CD4-positive, alpha-beta memory T cell (primary cell): ENCODE data around the gene C19orf47. TPM values are rescaled to one million over a fixed set of nuclear protein-coding genes. Genes with fewer than 3 reads are reported as not detected.
A peak's percentile ranks its signal among the peaks of the same experiment; 100 is the strongest.

Experiments used
- CTCF ChIA-PET: fragments of 350-600 bp; sonication (Branson Sonifier 250); formaldehyde crosslinking; loops from one replicate; lab custom pipeline; 2021; ENCODE audit warnings: inconsistent platforms; ENCODE audit not compliant: partially characterized antibody; lab: Charles Lee
- POLR2A ChIA-PET: fragments of 350-600 bp; sonication (Branson Sonifier 250); formaldehyde crosslinking; loops from one replicate; lab custom pipeline; 2021; ENCODE audit not compliant: partially characterized antibody; lab: Charles Lee
- DNase-seq, 5 donors: peaks; one replicate each; pipeline versions ENCODE4 v3.0.0 to v3.0.0-alpha.2; 2020 to 2022; ENCODE audit warnings: mixed read lengths in 1 of 5
- H3K27ac ChIP-seq: one replicate; pipeline ENCODE4 v1.7.0; 2013; ENCODE audit warnings: low read depth, low read length
- H3K27me3 ChIP-seq: 2 replicates; pipeline ENCODE4 v1.7.0; 2013; ENCODE audit warnings: mild to moderate bottlenecking, low read length, moderate library complexity; ENCODE audit not compliant: insufficient read depth
- H3K36me3 ChIP-seq: 2 replicates; pipeline ENCODE4 v1.7.0; 2013; ENCODE audit warnings: mild to moderate bottlenecking, low read length, moderate library complexity; ENCODE audit not compliant: insufficient read depth
- H3K4me1 ChIP-seq: 2 replicates; pipeline ENCODE4 v1.7.0; 2013; ENCODE audit warnings: mild to moderate bottlenecking, low read length, moderate library complexity; ENCODE audit not compliant: insufficient read depth
- H3K4me3 ChIP-seq, 2 donors: one replicate each; pipeline ENCODE4 v1.7.0; 2013; ENCODE audit warnings: low read length in 2 of 2, mild to moderate bottlenecking in 1 of 2
- H3K9me3 ChIP-seq, 2 donors: one replicate each; pipeline ENCODE4 v1.7.0; 2013; ENCODE audit warnings: low read length in 2 of 2, control low read depth in 1 of 2; ENCODE audit not compliant: control insufficient read depth in 1 of 2
- H3K27ac Mint-ChIP-seq, 7 donors: one replicate each; pipeline ENCODE4 v1.8.0; 2020 to 2021; ENCODE audit warnings: mixed read lengths in 7 of 7, mild to moderate bottlenecking in 6 of 7, inconsistent platforms in 3 of 7, moderate library complexity in 3 of 7
- H3K27me3 Mint-ChIP-seq, 2 donors: one replicate each; pipeline ENCODE4 v1.8.0; 2020 to 2021; ENCODE audit warnings: mixed read lengths in 2 of 2
- H3K36me3 Mint-ChIP-seq, 2 donors: one replicate each; pipeline ENCODE4 v1.8.0; 2020 to 2021; ENCODE audit warnings: mixed read lengths in 2 of 2, inconsistent platforms in 1 of 2, mild to moderate bottlenecking in 1 of 2
- H3K4me1 Mint-ChIP-seq, 4 donors: one replicate each; pipeline ENCODE4 v1.8.0; 2020 to 2021; ENCODE audit warnings: mixed read lengths in 4 of 4, mild to moderate bottlenecking in 1 of 4
- H3K4me3 Mint-ChIP-seq, 8 donors: one replicate each; pipeline ENCODE4 v1.8.0; 2020 to 2021; ENCODE audit warnings: mixed read lengths in 8 of 8, mild to moderate bottlenecking in 7 of 8, moderate library complexity in 6 of 8, inconsistent platforms in 3 of 8
- H3K9me3 Mint-ChIP-seq, 8 donors: one replicate each; pipeline ENCODE4 v1.8.0; 2020 to 2021; ENCODE audit warnings: mixed read lengths in 8 of 8, mild to moderate bottlenecking in 5 of 8, inconsistent platforms in 3 of 8, moderate library complexity in 1 of 8
- intact Hi-C: fragments of 100-400 bp; cut with micrococcal nuclease; formaldehyde crosslinking; loops from one replicate; pipeline ENCODE4 v1.15.1; 2023
- polyA plus RNA-seq, 2 donors: library from polyadenylated mRNA; unstranded; fragments of 300-500 nt; fragmentation: Illumina TruSeq; gene quantifications; one replicate each; pipeline ENCODE4 v1.2.3, GENCODE V29; 2021
- total RNA-seq, 2 experiments: library from RNA; stranded (reverse); gene quantifications; one replicate each; pipeline ENCODE4 v1.2.3, GENCODE V29; 2021

C19orf47 gene
- total and polyA plus RNA-seq, 4 experiments from 2014 or later, result 10.0 to 17.7 (median 12.2) TPM

- Histone ChIP-seq H3K4me1 (peaks cover 14% of the 10 kb centered on the region), H3K9me3 (no peaks in the 10 kb centered on the region), H3K27ac (no peak overlapping the region), H3K27me3 (no peaks in the 10 kb centered on the region), H3K36me3 (no peaks in the 10 kb centered on the region), H3K4me3 (no peak overlapping the region)
- peaks cover 10 to 13% of the 10 kb centered on the region in 2 donors for H3K36me3 Mint-ChIP-seq
- H3K27ac Mint-ChIP-seq, result peak overlapping the region in 2 of 7 donors; percentile 25 to 27
- no peak for DNase-seq
- ChIA-PET POLR2A (no interaction called here), CTCF (no interaction called here)
- H3K27me3 Mint-ChIP-seq, result no peaks in the 10 kb centered on the region
- H3K4me1 Mint-ChIP-seq, result peaks cover 10 to 35% (median 17%) of the 10 kb centered on the region in 4 donors
- H3K9me3 Mint-ChIP-seq, result no peaks in the 10 kb centered on the region
- no peak overlapping the region for H3K4me3 Mint-ChIP-seq
- intact Hi-C loops, result no loop called here
These were observed 12.0 kb upstream of the C19orf47 start for GRCh38 chr19:40360020-40360707.

- Histone ChIP-seq H3K4me1 (peaks cover 11% of the 10 kb centered on the region), H3K27me3 (no peaks in the 10 kb centered on the region), H3K9me3 (no peaks in the 10 kb centered on the region), H3K36me3 (no peaks in the 10 kb centered on the region), H3K4me3 (no peak overlapping the region), H3K27ac (no peak overlapping the region)
- Mint-ChIP-seq H3K9me3 (no peaks in the 10 kb centered on the region), H3K27me3 (no peaks in the 10 kb centered on the region), H3K27ac (peak overlapping the region in 1 of 7 donors; percentile 42), H3K36me3 (peaks cover 8 to 13% of the 10 kb centered on the region in 2 donors), H3K4me1 (peaks cover 8 to 29% (median 14%) of the 10 kb centered on the region in 4 donors), H3K4me3 (no peak overlapping the region)
- intact Hi-C loops, result no loop called here
- ChIA-PET CTCF (no interaction called here), POLR2A (no interaction called here)
- DNase-seq, result no peak
These were observed 10.6 kb upstream of the C19orf47 start for GRCh38 chr19:40358773-40359172.

DNA sequence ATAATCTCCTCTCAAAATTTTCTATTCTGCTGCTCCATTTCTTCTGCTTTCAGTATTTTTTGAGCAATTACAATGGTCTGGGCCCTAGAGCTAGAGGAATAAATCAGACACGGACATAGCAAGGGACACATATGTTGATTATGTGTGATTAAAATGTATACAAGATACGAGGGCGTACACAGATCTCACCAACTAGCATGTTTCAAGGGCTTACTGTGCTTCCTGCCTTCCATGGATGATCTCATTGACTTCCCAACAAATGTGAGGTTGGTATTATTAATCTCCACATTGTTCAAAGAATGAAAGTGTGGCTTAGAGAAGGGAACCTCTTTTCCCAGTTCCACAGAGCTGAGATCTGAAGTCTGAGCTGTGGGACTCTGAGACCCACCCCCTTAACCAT is 9.4 kb upstream of the C19orf47 start:
- Histone ChIP-seq H3K4me3 (no peak overlapping the region), H3K9me3 (no peaks in the 10 kb centered on the region), H3K27ac (no peak overlapping the region), H3K36me3 (no peaks in the 10 kb centered on the region), H3K27me3 (no peaks in the 10 kb centered on the region), H3K4me1 (peaks cover 5% of the 10 kb centered on the region)
- ChIA-PET POLR2A (no interaction called here), CTCF (no interaction called here)
- no peaks in the 10 kb centered on the region for H3K27me3 Mint-ChIP-seq
- H3K4me1 Mint-ChIP-seq, result peaks cover 4 to 19% (median 9%) of the 10 kb centered on the region in 4 donors
- intact Hi-C loops, result no loop called here
- no peak overlapping the region for H3K4me3 Mint-ChIP-seq
- no peak overlapping the region for H3K27ac Mint-ChIP-seq
- H3K9me3 Mint-ChIP-seq, result no peaks in the 10 kb centered on the region
- H3K36me3 Mint-ChIP-seq, result peaks cover 8 to 13% of the 10 kb centered on the region in 2 donors
- DNase-seq, result no peak

- POLR2A ChIA-PET, result no interaction called here
- no peak overlapping the region for H3K27ac ChIP-seq
These were observed 8.7 kb upstream of the C19orf47 start for GRCh38 chr19:40356681-40357595.

DNA sequence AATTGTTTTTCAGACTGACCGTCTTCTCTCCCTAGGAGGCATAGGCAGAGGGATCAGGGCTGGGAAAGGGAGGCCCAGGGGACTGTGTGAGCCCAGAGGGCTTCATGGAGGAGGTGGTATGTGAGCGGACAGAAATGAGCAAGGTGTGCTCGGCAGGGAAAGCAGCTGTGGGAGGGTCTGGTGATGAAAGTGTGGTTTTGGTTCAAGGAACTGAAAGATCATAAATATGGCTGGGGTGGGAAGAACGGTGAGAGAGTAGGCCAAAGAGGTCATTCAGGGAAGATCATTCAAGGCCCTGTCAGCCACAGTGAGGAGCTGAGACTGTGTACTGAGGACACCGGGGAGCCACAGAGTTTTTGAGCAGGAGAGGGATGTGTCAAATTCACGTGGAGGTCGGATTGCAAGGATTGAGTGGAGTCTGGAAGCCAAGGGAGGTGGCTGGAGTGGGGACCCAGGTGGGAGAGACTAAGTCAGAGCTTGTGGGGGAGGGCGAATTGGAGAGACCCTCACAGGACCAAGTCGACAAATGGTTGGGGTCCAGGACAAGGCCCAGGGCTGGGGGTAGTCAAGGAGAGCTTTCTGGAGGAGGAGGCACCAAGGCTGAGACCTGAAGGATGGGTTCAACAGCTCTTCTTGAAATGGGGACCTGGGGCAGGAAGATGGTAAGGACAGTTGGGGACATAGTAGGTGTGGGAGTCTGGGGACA is 7.9 kb upstream of the C19orf47 start:
- Histone ChIP-seq H3K9me3 (no peaks in the 10 kb centered on the region), H3K27ac (no peak overlapping the region), H3K36me3 (no peaks in the 10 kb centered on the region), H3K4me3 (no peak overlapping the region), H3K4me1 (no peaks in the 10 kb centered on the region), H3K27me3 (no peaks in the 10 kb centered on the region)
- Mint-ChIP-seq H3K27me3 (no peaks in the 10 kb centered on the region), H3K4me3 (peak overlapping the region in 1 of 8 donors; percentile 71), H3K9me3 (no peaks in the 10 kb centered on the region), H3K27ac (peak overlapping the region in 3 of 7 donors; percentile 76 to 79 (median 78)), H3K4me1 (peaks cover 0 to 14% (median 10%) of the 10 kb centered on the region in 4 donors), H3K36me3 (peaks cover 6 to 10% of the 10 kb centered on the region in 2 donors)
- ChIA-PET CTCF (no interaction called here), POLR2A (interaction anchor here (1.6 kb wide), 1 partner anchor 51 kb away, joined by 4 read pairs; no protein-coding TSS in a partner anchor)
- intact Hi-C loops, result no loop called here
- DNase-seq, result no peak

More at GRCh38 chr19:40356681-40357595, 8.7 kb upstream of the C19orf47 start:
- CTCF ChIA-PET, result no interaction called here
- H3K27ac Mint-ChIP-seq, result peak overlapping the region in 3 of 7 donors; percentile 25 to 79 (median 27)
- Histone ChIP-seq H3K4me1 (no peaks in the 10 kb centered on the region), H3K27me3 (no peaks in the 10 kb centered on the region), H3K36me3 (no peaks in the 10 kb centered on the region), H3K9me3 (no peaks in the 10 kb centered on the region), H3K4me3 (no peak overlapping the region)
- peaks cover under 1 to 14% (median 7%) of the 10 kb centered on the region in 4 donors for H3K4me1 Mint-ChIP-seq
- H3K9me3 Mint-ChIP-seq, result no peaks in the 10 kb centered on the region
- H3K4me3 Mint-ChIP-seq, result peak overlapping the region in 1 of 8 donors; percentile 71
- H3K36me3 Mint-ChIP-seq, result peaks cover 7 to 8% of the 10 kb centered on the region in 2 donors
- intact Hi-C loops, result no loop called here
- no peaks in the 10 kb centered on the region for H3K27me3 Mint-ChIP-seq
- DNase-seq, result no peak

GRCh38 chr19:40348961-40349507 is 837 bp upstream of the C19orf47 start:
- peaks cover 3 to 4% of the 10 kb centered on the region in 2 donors for H3K36me3 Mint-ChIP-seq
- POLR2A ChIA-PET, result interaction anchor here (0.5 to 2.5 kb wide), 14 partner anchors 13 to 257 kb away, joined by 3 to 19 read pairs (median 4); partner anchors contain the start of genes AKT2, BLVRB, SERTAD1 and SERTAD3
- H3K4me1 ChIP-seq, result peaks cover 19% of the 10 kb centered on the region
- H3K9me3 Mint-ChIP-seq, result peaks cover 0 to 2% (median 0%) of the 10 kb centered on the region in 8 donors
- peaks cover 25 to 44% (median 32%) of the 10 kb centered on the region in 4 donors for H3K4me1 Mint-ChIP-seq
- H3K27ac ChIP-seq, result peak overlapping the region; percentile 84
- peak overlapping the region; percentile 85 to 99 (median 94) for H3K4me3 Mint-ChIP-seq
- no peaks in the 10 kb centered on the region for H3K27me3 Mint-ChIP-seq
- H3K27ac Mint-ChIP-seq, result peak overlapping the region; percentile 86 to 99 (median 95)
- DNase-seq, result no peak
- H3K9me3 ChIP-seq, result no peaks in the 10 kb centered on the region
- intact Hi-C loops, result loop anchor here (1.0 kb wide), 7 partner anchors 44 to 116 kb away; partner anchors contain the start of genes AKT2, BLVRB and SERTAD1
- H3K27me3 ChIP-seq, result no peaks in the 10 kb centered on the region
- peak overlapping the region; percentile 48 to 73 for H3K4me3 ChIP-seq
- CTCF ChIA-PET, result interaction anchor here (0.6 to 1.8 kb wide), 3 partner anchors 78 to 209 kb away, joined by 3 to 9 read pairs (median 4); no protein-coding TSS in a partner anchor
- H3K36me3 ChIP-seq, result no peaks in the 10 kb centered on the region
